Muscle layer of duodenum (tissue), 2 donors: Measurements from ENCODE around the gene GRID1.

Source experiments
- H3K27ac ChIP-seq: one replicate; pipeline ENCODE4 v1.7.0; 2013; ENCODE audit warnings: mild to moderate bottlenecking, low read length
- H3K27me3 ChIP-seq: one replicate; pipeline ENCODE4 v1.7.0; 2013; ENCODE audit warnings: low read depth, mild to moderate bottlenecking, control low read depth, low read length
- H3K36me3 ChIP-seq, 2 donors: one replicate each; pipeline ENCODE4 v1.7.0; 2013; ENCODE audit warnings: low read length in 2 of 2, control low read depth in 1 of 2, mild to moderate bottlenecking in 1 of 2; ENCODE audit not compliant: insufficient read depth in 2 of 2, control insufficient read depth in 1 of 2
- H3K4me1 ChIP-seq, 2 donors: one replicate each; pipeline ENCODE4 v1.7.0; 2013; ENCODE audit warnings: low read length in 2 of 2, mild to moderate bottlenecking in 2 of 2, control low read depth in 1 of 2, moderate library complexity in 1 of 2; ENCODE audit not compliant: insufficient read depth in 2 of 2, control insufficient read depth in 1 of 2
- H3K4me3 ChIP-seq, 2 donors: one replicate each; pipeline ENCODE4 v1.7.0; 2013; ENCODE audit warnings: low read length in 2 of 2, low read depth in 1 of 2, mild to moderate bottlenecking in 1 of 2
- H3K9me3 ChIP-seq, 2 donors: one replicate each; pipeline ENCODE4 v1.7.0; 2013; ENCODE audit warnings: low read length in 2 of 2, control low read depth in 1 of 2, mild to moderate bottlenecking in 1 of 2; ENCODE audit not compliant: control insufficient read depth in 1 of 2
- donor health status: healthy.

The GRID1 gene

GRCh38 chr10:86215712-86216111, 150.9 kb downstream of the GRID1 start:
- Histone ChIP-seq H3K4me1 (no peaks in the 10 kb centered on the region), H3K36me3 (no peaks in the 10 kb centered on the region), H3K27me3 (no peaks in the 10 kb centered on the region), H3K27ac (no peak overlapping the region), H3K9me3 (no peaks in the 10 kb centered on the region), H3K4me3 (no peak overlapping the region)

- Histone ChIP-seq H3K27ac (no peak overlapping the region), H3K4me3 (no peak overlapping the region), H3K4me1 (no peaks in the 10 kb centered on the region), H3K36me3 (no peaks in the 10 kb centered on the region), H3K27me3 (no peaks in the 10 kb centered on the region), H3K9me3 (no peaks in the 10 kb centered on the region)
Observed at GRCh38 chr10:86215046-86215445, 151.5 kb downstream of the GRID1 start.

GRCh38 chr10:86213148-86213547, 153.4 kb downstream of the GRID1 start:
- Histone ChIP-seq H3K36me3 (no peaks in the 10 kb centered on the region), H3K27ac (no peak overlapping the region), H3K4me1 (no peaks in the 10 kb centered on the region), H3K4me3 (no peak overlapping the region), H3K27me3 (no peaks in the 10 kb centered on the region), H3K9me3 (no peaks in the 10 kb centered on the region)

- H3K4me3 ChIP-seq = no peak overlapping the region
Observed at GRCh38 chr10:86212391-86212700, 154.2 kb downstream of the GRID1 start.

GRCh38 chr10:86211691-86212390, 154.8 kb downstream of the GRID1 start:
- Histone ChIP-seq H3K27ac (no peak overlapping the region), H3K9me3 (no peaks in the 10 kb centered on the region), H3K27me3 (no peaks in the 10 kb centered on the region), H3K36me3 (no peaks in the 10 kb centered on the region), H3K4me3 (no peak overlapping the region), H3K4me1 (no peaks in the 10 kb centered on the region)

More at GRCh38 chr10:86212391-86212700, 154.2 kb downstream of the GRID1 start:
- no peaks in the 10 kb centered on the region for H3K36me3 ChIP-seq
- H3K4me1 ChIP-seq = no peaks in the 10 kb centered on the region
- H3K27me3 ChIP-seq = no peaks in the 10 kb centered on the region
- no peak overlapping the region for H3K27ac ChIP-seq
- H3K9me3 ChIP-seq = no peaks in the 10 kb centered on the region

GRCh38 chr10:86210416-86210815, 156.2 kb downstream of the GRID1 start:
- H3K27ac ChIP-seq = no peak overlapping the region
- no peak overlapping the region for H3K4me3 ChIP-seq
- H3K36me3 ChIP-seq = no peaks in the 10 kb centered on the region
- H3K27me3 ChIP-seq = no peaks in the 10 kb centered on the region
- no peaks in the 10 kb centered on the region for H3K4me1 ChIP-seq
- H3K9me3 ChIP-seq = no peaks in the 10 kb centered on the region

GRCh38 chr10:86209726-86210125, 156.9 kb downstream of the GRID1 start:
- no peak overlapping the region for H3K27ac ChIP-seq
- H3K36me3 ChIP-seq = no peaks in the 10 kb centered on the region
- H3K9me3 ChIP-seq = no peaks in the 10 kb centered on the region
- no peaks in the 10 kb centered on the region for H3K4me1 ChIP-seq
- H3K4me3 ChIP-seq = no peak overlapping the region
- no peaks in the 10 kb centered on the region for H3K27me3 ChIP-seq

GRCh38 chr10:86207226-86207625, 159.4 kb downstream of the GRID1 start:
- Histone ChIP-seq H3K36me3 (no peaks in the 10 kb centered on the region), H3K27me3 (no peaks in the 10 kb centered on the region), H3K4me1 (no peaks in the 10 kb centered on the region), H3K9me3 (no peaks in the 10 kb centered on the region), H3K27ac (no peak overlapping the region), H3K4me3 (no peak overlapping the region)

- H3K9me3 ChIP-seq = no peaks in the 10 kb centered on the region
- H3K27me3 ChIP-seq = no peaks in the 10 kb centered on the region
- H3K4me1 ChIP-seq = no peaks in the 10 kb centered on the region
- no peak overlapping the region for H3K27ac ChIP-seq
- no peaks in the 10 kb centered on the region for H3K36me3 ChIP-seq
- H3K4me3 ChIP-seq = no peak overlapping the region
Observed at GRCh38 chr10:86206240-86206579, 160.4 kb downstream of the GRID1 start.

- Histone ChIP-seq H3K9me3 (no peaks in the 10 kb centered on the region), H3K27me3 (no peaks in the 10 kb centered on the region), H3K4me1 (no peaks in the 10 kb centered on the region), H3K4me3 (no peak overlapping the region), H3K27ac (no peak overlapping the region), H3K36me3 (no peaks in the 10 kb centered on the region)
Observed at GRCh38 chr10:86205306-86206239, 161.0 kb downstream of the GRID1 start.

- Histone ChIP-seq H3K9me3 (no peaks in the 10 kb centered on the region), H3K27me3 (no peaks in the 10 kb centered on the region), H3K4me1 (no peaks in the 10 kb centered on the region), H3K27ac (no peak overlapping the region), H3K36me3 (no peaks in the 10 kb centered on the region), H3K4me3 (no peak overlapping the region)
Observed at GRCh38 chr10:86204421-86205305, 161.9 kb downstream of the GRID1 start.
